Body of pancreas (tissue), 4 donors: ENCODE measurements around the gene UBE2V1.

ENCODE experiments used
- CTCF ChIP-seq, 7 experiments: fragments of 450-650 bp in 4 of 7; fragments of 200-600 bp in 3 of 7; sonication (generic) in 3 of 7; IDR thresholded peaks; one replicate each; pipeline ENCODE4 v1.5.1; 2016 to 2019; ENCODE audit warnings: antibody characterized with exemption in 7 of 7
- POLR2A ChIP-seq, 3 donors: fragments of 450-650 bp; IDR thresholded peaks; one replicate each; pipeline ENCODE4 v1.6.1; 2016; ENCODE audit warnings: antibody characterized with exemption in 3 of 3, mild to moderate bottlenecking in 2 of 3

- TF ChIP-seq CTCF (IDR thresholded peaks at IDR 0.05): no peak
- no peak for TF ChIP-seq POLR2A (IDR thresholded peaks at IDR 0.05)
Measured at GRCh38 chr20:50151034-50151743, 38.2 kb upstream of the UBE2V1 start.
